Uterus (tissue), 2 donors: ENCODE data around the gene LFNG.

Source experiments
- POLR2A ChIP-seq, 2 donors: fragments of 450-650 bp; IDR thresholded peaks; one replicate each; pipeline ENCODE4 v1.6.1; 2016; ENCODE audit warnings: antibody characterized with exemption in 2 of 2, mild to moderate bottlenecking in 1 of 2, moderate library complexity in 1 of 2
- TF ChIP-seq, protein P1 (sequence below), 4 experiments: fragments of 200-600 bp in 2 of 4; fragments of 450-650 bp in 2 of 4; sonication (generic) in 2 of 4; IDR thresholded peaks; one replicate each; pipeline ENCODE4 v1.5.1; 2016 to 2019; ENCODE audit warnings: antibody characterized with exemption in 4 of 4, mild to moderate bottlenecking in 2 of 4, moderate library complexity in 1 of 4

DNA sequence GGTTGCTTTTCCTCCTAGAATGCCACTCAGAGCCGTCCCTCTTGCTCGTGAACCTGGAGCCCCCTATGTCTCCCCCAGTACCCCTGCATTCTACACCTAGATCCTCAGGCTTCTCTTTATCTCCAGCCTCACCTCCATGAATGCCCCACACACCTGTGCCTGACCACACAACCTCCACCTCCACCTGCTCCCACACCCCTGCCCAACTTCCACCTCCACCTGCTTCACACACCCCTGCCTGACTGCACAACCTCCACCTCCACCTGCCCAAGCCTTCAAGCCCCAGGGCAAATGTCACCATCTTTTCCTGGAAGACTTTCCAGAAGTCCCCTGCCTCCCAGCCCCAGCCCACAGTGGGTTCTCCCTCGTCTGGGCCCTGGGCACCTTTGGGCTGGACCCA, 6.9 kb upstream of the LFNG start:
- TF ChIP-seq, protein P1, sequence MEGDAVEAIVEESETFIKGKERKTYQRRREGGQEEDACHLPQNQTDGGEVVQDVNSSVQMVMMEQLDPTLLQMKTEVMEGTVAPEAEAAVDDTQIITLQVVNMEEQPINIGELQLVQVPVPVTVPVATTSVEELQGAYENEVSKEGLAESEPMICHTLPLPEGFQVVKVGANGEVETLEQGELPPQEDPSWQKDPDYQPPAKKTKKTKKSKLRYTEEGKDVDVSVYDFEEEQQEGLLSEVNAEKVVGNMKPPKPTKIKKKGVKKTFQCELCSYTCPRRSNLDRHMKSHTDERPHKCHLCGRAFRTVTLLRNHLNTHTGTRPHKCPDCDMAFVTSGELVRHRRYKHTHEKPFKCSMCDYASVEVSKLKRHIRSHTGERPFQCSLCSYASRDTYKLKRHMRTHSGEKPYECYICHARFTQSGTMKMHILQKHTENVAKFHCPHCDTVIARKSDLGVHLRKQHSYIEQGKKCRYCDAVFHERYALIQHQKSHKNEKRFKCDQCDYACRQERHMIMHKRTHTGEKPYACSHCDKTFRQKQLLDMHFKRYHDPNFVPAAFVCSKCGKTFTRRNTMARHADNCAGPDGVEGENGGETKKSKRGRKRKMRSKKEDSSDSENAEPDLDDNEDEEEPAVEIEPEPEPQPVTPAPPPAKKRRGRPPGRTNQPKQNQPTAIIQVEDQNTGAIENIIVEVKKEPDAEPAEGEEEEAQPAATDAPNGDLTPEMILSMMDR (IDR thresholded peaks at IDR 0.05) = no peak
- TF ChIP-seq POLR2A (IDR thresholded peaks at IDR 0.05) = no peak
